Hepatocyte (in vitro differentiated cells): ENCODE measurements around the gene ZDHHC15.

ENCODE experiments used
- EZH2 ChIP-seq: fragments of 200-600 bp; sonication (generic); IDR thresholded peaks from 2 replicates; pipeline ENCODE4 v1.6.1; 2016; ENCODE audit warnings: antibody characterized with exemption, mild to moderate bottlenecking, borderline replicate concordance
- TF ChIP-seq, protein P1 (sequence below): fragments of 200-600 bp; sonication (generic); IDR thresholded peaks from 2 replicates; pipeline ENCODE4 v1.5.1; 2016; ENCODE audit warnings: antibody characterized with exemption, mild to moderate bottlenecking; ENCODE audit not compliant: poor library complexity

DNA sequence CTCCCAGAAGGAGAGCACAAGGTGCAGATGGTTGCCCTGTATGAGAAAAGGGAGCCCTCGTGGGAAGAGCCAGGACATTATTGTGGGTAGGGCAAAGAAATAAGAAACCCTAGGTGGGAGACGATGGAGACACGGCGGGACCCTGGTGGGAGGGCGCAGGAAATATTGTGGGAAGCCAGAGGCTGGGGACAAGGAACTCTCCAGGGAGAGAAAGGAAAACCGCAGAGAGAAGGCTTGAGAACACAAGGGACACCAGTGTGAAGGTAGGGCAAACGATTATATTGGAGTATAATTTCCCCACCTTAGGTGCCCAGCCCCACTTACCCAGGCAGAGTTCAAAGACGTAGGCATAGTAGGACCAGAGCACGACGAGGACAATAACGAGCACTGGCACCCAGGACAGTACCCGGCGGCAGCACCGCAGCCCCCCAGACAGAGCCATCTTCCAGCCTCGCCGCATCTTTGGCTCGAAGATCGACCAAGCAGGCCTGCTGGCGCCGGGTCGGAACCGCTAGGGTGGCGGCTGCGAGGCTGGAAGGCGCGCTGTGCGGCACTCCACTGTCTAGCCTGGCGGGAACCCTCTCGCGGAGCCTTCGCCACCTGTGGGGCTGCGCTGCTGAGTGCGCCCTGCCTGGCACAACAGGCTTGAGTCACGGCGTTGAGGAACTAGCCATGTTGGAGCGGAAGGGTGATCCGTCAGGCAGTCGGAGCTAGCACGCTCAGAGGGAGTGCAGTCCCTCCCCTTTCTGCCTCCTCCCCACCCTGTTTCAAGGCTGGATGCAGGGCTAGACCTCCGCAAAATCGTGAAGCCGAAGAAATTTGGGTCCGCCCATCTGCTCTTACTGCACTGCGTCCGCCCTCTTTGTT lies at the start of gene ZDHHC15:
- TF ChIP-seq, protein P1, sequence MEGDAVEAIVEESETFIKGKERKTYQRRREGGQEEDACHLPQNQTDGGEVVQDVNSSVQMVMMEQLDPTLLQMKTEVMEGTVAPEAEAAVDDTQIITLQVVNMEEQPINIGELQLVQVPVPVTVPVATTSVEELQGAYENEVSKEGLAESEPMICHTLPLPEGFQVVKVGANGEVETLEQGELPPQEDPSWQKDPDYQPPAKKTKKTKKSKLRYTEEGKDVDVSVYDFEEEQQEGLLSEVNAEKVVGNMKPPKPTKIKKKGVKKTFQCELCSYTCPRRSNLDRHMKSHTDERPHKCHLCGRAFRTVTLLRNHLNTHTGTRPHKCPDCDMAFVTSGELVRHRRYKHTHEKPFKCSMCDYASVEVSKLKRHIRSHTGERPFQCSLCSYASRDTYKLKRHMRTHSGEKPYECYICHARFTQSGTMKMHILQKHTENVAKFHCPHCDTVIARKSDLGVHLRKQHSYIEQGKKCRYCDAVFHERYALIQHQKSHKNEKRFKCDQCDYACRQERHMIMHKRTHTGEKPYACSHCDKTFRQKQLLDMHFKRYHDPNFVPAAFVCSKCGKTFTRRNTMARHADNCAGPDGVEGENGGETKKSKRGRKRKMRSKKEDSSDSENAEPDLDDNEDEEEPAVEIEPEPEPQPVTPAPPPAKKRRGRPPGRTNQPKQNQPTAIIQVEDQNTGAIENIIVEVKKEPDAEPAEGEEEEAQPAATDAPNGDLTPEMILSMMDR = no peak
- TF ChIP-seq EZH2 = no peak
